Neural progenitor cell (in vitro differentiated cells): Measurements from ENCODE around the gene SLC7A1.

Experiments
- CTCF ChIP-seq: fragments of 200-600 bp; sonication (generic); IDR thresholded peaks from 2 replicates; pipeline ENCODE4 v1.5.1; 2017; ENCODE audit warnings: antibody characterized with exemption, mild to moderate bottlenecking
- EZH2 ChIP-seq: fragments of 200-600 bp; sonication (generic); IDR thresholded peaks from 2 replicates; pipeline ENCODE4 v1.6.1; 2017; ENCODE audit warnings: antibody characterized with exemption, mild to moderate bottlenecking, moderate library complexity
- EZH2phosphoT487 ChIP-seq: fragments of 200-600 bp; sonication (generic); IDR thresholded peaks from 2 replicates; pipeline ENCODE4 v1.6.1; 2017; ENCODE audit warnings: antibody characterized with exemption

- TF ChIP-seq EZH2phosphoT487, result no peak
- TF ChIP-seq EZH2, result no peak
- TF ChIP-seq CTCF, result no peak
Measured at GRCh38 chr13:29539856-29540255, 55.6 kb downstream of the SLC7A1 start.
